Transverse colon (tissue), 4 donors: ENCODE results near the gene ALPK1.

ENCODE experiments used
- POLR2AphosphoS5 ChIP-seq, 3 donors: sonication (generic); formaldehyde crosslinking; IDR thresholded peaks; one replicate each; pipeline ENCODE4 v1.6.1; 2016; ENCODE audit warnings: antibody characterized with exemption in 3 of 3
- TF ChIP-seq, protein P1 (sequence below), 5 experiments: fragments of 200-600 bp in 3 of 5; fragments of 450-650 bp in 2 of 5; sonication (generic) in 3 of 5; IDR thresholded peaks; 1 replicate in 2 of 5; 2 replicates in 3 of 5; pipeline ENCODE4 v1.5.1; 2016 to 2017; ENCODE audit warnings: antibody characterized with exemption in 5 of 5, inconsistent platforms in 3 of 5, mild to moderate bottlenecking in 2 of 5, moderate library complexity in 1 of 5

DNA sequence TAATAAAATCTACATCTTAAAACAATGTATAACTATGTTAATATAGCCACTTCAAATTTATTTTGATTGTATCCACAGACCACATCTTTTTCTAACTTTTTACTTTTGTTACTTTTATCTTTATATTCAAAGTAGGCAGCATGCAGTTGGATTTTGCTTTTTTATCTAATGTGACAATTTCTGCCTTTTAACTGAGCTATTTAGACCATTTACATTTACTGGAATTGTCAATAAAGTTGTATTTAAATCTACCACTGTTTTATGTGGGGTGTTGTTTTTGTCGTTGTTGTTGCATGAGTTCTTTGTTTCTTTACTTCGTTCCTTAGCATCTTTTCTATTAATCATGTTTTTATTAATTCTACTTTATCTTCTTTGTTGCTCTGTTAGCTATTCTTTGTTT lies 176.8 kb downstream of the ALPK1 start:
- TF ChIP-seq POLR2AphosphoS5 (IDR thresholded peaks at IDR 0.05) = no peak
- TF ChIP-seq, protein P1, sequence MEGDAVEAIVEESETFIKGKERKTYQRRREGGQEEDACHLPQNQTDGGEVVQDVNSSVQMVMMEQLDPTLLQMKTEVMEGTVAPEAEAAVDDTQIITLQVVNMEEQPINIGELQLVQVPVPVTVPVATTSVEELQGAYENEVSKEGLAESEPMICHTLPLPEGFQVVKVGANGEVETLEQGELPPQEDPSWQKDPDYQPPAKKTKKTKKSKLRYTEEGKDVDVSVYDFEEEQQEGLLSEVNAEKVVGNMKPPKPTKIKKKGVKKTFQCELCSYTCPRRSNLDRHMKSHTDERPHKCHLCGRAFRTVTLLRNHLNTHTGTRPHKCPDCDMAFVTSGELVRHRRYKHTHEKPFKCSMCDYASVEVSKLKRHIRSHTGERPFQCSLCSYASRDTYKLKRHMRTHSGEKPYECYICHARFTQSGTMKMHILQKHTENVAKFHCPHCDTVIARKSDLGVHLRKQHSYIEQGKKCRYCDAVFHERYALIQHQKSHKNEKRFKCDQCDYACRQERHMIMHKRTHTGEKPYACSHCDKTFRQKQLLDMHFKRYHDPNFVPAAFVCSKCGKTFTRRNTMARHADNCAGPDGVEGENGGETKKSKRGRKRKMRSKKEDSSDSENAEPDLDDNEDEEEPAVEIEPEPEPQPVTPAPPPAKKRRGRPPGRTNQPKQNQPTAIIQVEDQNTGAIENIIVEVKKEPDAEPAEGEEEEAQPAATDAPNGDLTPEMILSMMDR (IDR thresholded peaks at IDR 0.05) = no peak
